ENCODE measurements around the gene POLA1. TPM values are rescaled to one million over a fixed set of nuclear protein-coding genes. Genes with fewer than 3 reads are reported as not detected.

The POLA1 gene
- total RNA-seq, 2 donors from 2014 or later, result 24.4 to 53.6 TPM

DNA sequence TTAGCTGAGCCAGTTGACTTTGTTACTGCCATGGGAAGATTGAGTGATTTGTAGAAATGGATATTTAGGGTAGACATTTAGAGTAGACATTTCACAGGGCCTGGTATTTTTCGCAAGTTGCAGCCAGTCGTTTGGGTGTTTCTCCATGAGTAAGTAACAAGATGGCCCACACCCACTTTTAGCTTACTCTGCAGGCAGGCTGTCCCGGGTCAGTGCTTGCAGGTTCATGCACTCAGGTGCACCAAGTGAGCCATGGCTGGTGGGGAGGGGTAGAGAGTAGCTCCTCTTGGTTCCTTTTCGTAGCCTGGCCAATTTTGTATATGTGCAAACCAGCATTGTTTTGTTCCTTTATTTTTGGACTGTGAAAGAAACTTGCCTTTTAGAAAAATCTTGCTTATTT lies 145.6 kb downstream of the POLA1 start:
- no peaks in the 10 kb centered on the region for H3K4me1 ChIP-seq (ENCODE audit: control insufficient read depth, insufficient read depth, low read length)
- no peak overlapping the region for H3K4me3 ChIP-seq (ENCODE audit: low read length)
- H3K9ac ChIP-seq (ENCODE audit: extremely low read depth, low read length, poor library complexity, severe bottlenecking), result no peak overlapping the region
- TF ChIP-seq, protein P1, sequence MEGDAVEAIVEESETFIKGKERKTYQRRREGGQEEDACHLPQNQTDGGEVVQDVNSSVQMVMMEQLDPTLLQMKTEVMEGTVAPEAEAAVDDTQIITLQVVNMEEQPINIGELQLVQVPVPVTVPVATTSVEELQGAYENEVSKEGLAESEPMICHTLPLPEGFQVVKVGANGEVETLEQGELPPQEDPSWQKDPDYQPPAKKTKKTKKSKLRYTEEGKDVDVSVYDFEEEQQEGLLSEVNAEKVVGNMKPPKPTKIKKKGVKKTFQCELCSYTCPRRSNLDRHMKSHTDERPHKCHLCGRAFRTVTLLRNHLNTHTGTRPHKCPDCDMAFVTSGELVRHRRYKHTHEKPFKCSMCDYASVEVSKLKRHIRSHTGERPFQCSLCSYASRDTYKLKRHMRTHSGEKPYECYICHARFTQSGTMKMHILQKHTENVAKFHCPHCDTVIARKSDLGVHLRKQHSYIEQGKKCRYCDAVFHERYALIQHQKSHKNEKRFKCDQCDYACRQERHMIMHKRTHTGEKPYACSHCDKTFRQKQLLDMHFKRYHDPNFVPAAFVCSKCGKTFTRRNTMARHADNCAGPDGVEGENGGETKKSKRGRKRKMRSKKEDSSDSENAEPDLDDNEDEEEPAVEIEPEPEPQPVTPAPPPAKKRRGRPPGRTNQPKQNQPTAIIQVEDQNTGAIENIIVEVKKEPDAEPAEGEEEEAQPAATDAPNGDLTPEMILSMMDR (conservative IDR thresholded peaks at IDR 0.05), result no peak
- Mint-ChIP-seq H3K4me1 (peaks cover 19% of the 10 kb centered on the region), H3K4me3 (no peak overlapping the region), H3K27me3 (ENCODE audit: insufficient read depth) (no peaks in the 10 kb centered on the region), H3K9me3 (peaks cover 3% of the 10 kb centered on the region), H3K36me3 (ENCODE audit: low read depth) (peaks cover 28% of the 10 kb centered on the region), H3K27ac (no peak overlapping the region)
- no peak for DNase-seq
- H3K9me3 ChIP-seq (ENCODE audit: control insufficient read depth, low read length), result no peaks in the 10 kb centered on the region
- no peaks in the 10 kb centered on the region for H3K27me3 ChIP-seq (ENCODE audit: control insufficient read depth, insufficient read depth, low read length, poor library complexity, severe bottlenecking)
- H3K27ac ChIP-seq (ENCODE audit: low read depth, low read length), result no peak overlapping the region
- H3K36me3 ChIP-seq (ENCODE audit: control insufficient read depth, insufficient read depth, low read length), result peaks cover 8% of the 10 kb centered on the region
- 93% methylated on average over 4 of the region's 4 CpGs; no CpG with 5 or more reads in 1 of the 2 experiments for WGBS, 2 experiments (ENCODE audit: insufficient coverage in 1 of 2, insufficient read length in 1 of 2)

DNA sequence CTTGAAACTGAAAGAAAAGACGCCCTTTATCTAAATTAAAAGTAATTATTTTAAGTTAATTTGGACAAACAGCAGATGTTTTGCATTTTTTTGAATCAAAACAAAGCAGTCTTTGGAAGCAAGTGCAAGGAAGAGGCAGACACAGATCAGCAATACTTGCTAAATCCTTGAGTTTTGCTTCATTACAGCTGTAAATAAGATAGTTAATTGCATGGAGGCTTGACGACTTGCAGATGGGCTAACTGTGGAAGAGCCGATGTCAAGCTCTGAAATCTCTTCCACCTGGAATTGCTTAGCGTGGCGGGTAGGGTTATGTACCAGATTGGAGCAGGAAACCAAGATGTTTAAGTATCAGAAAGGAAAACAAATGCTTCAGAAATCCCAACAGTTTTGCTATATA lies 148.8 kb downstream of the POLA1 start:
- Mint-ChIP-seq H3K36me3 (ENCODE audit: low read depth) (peaks cover 22% of the 10 kb centered on the region), H3K27me3 (ENCODE audit: insufficient read depth) (no peaks in the 10 kb centered on the region), H3K9me3 (no peaks in the 10 kb centered on the region), H3K27ac (peak overlapping the region; percentile 53), H3K4me3 (no peak overlapping the region), H3K4me1 (peaks cover 27% of the 10 kb centered on the region)
- H3K9me3 ChIP-seq (ENCODE audit: control insufficient read depth, low read length), result no peaks in the 10 kb centered on the region
- WGBS, 2 experiments (ENCODE audit: insufficient coverage in 1 of 2, insufficient read length in 1 of 2), result 90% methylated on average over 4 of the region's 5 CpGs; no CpG with 5 or more reads in 1 of the 2 experiments
- no peaks in the 10 kb centered on the region for H3K27me3 ChIP-seq (ENCODE audit: control insufficient read depth, insufficient read depth, low read length, poor library complexity, severe bottlenecking)
- no peak overlapping the region for H3K27ac ChIP-seq (ENCODE audit: low read depth, low read length)
- H3K9ac ChIP-seq (ENCODE audit: extremely low read depth, low read length, poor library complexity, severe bottlenecking), result no peak overlapping the region
- peaks cover 13% of the 10 kb centered on the region for H3K36me3 ChIP-seq (ENCODE audit: control insufficient read depth, insufficient read depth, low read length)
- no peak for DNase-seq
- H3K4me1 ChIP-seq (ENCODE audit: control insufficient read depth, insufficient read depth, low read length), result no peaks in the 10 kb centered on the region
- TF ChIP-seq, protein P1 (conservative IDR thresholded peaks at IDR 0.05), result no peak
- no peak overlapping the region for H3K4me3 ChIP-seq (ENCODE audit: low read length)

DNA sequence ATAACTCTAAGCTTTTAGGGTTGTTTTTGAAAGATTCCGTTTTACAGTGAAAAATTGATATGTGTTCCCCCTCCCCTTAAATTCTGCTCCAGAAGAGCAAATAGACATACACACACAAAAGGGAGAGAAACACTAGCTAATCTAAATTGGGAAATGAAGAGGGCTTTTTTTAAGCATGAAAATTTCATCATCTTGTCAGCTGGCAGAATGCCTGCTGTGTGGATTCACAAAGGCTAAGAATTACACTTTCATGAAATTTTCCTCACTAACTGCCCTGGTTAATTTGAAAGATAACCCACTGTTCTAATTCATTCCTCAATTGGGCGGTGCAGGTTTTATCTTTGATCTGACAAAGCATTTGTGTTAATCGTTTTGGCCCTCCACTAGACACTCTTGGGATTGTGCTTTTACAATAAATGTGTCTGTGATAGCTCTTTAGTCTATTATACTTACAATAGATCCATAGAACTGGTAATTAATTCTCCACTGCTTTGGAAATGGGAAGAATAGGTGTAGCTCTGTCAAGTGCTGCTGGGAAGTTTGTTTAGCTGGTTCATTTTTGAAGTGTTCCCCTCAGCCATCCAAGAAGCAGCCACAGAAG lies 152.9 kb downstream of the POLA1 start:
- no peak for DNase-seq
- Histone ChIP-seq H3K9me3 (ENCODE audit: control insufficient read depth, low read length) (no peaks in the 10 kb centered on the region), H3K4me1 (ENCODE audit: control insufficient read depth, insufficient read depth, low read length) (no peaks in the 10 kb centered on the region), H3K4me3 (ENCODE audit: low read length) (no peak overlapping the region), H3K27ac (ENCODE audit: low read depth, low read length) (no peak overlapping the region), H3K9ac (ENCODE audit: extremely low read depth, low read length, poor library complexity, severe bottlenecking) (no peak overlapping the region), H3K27me3 (ENCODE audit: control insufficient read depth, insufficient read depth, low read length, poor library complexity, severe bottlenecking) (no peaks in the 10 kb centered on the region), H3K36me3 (ENCODE audit: control insufficient read depth, insufficient read depth, low read length) (peaks cover 13% of the 10 kb centered on the region)
- H3K27me3 Mint-ChIP-seq (ENCODE audit: insufficient read depth), result no peaks in the 10 kb centered on the region
- H3K4me3 Mint-ChIP-seq, result no peak overlapping the region
- 75% methylated on average over 2 of the region's 3 CpGs; no CpG with 5 or more reads in 1 of the 2 experiments for WGBS, 2 experiments (ENCODE audit: insufficient coverage in 1 of 2, insufficient read length in 1 of 2)
- H3K27ac Mint-ChIP-seq, result no peak overlapping the region
- TF ChIP-seq, protein P1 (conservative IDR thresholded peaks at IDR 0.05), result no peak
- H3K36me3 Mint-ChIP-seq (ENCODE audit: low read depth), result peaks cover 25% of the 10 kb centered on the region
- H3K9me3 Mint-ChIP-seq, result no peaks in the 10 kb centered on the region
- H3K4me1 Mint-ChIP-seq, result peaks cover 14% of the 10 kb centered on the region
